ENCODE results near the gene OXER1. TPM values are rescaled to one million over a fixed set of nuclear protein-coding genes. Genes with fewer than 3 reads are reported as not detected.
"Not testable (repeated sequence)": the region's sequence is repeated elsewhere in the genome, so short reads cannot be mapped to it uniquely, and the experiment has no call there.

The OXER1 gene
- total and polyA plus RNA-seq, 5 donors from 2014 or later = 0.09 TPM; not detected in 4

GRCh38 chr2:42741140-42741539 lies 22.8 kb downstream of the OXER1 start:
- Mint-ChIP-seq H3K27me3 (no peaks in the 10 kb centered on the region), H3K4me3 (no peak overlapping the region), H3K4me1 (peaks cover 0 to 4% (median 1%) of the 10 kb centered on the region in 4 donors), H3K27ac (no peak overlapping the region), H3K9me3 (peaks cover 0 to 16% (median 2%) of the 10 kb centered on the region in 7 donors), H3K36me3 (peaks cover 56% of the 10 kb centered on the region)
- no peak for DNase-seq
- no peaks in the 10 kb centered on the region for H3K4me1 ChIP-seq (ENCODE audit: control insufficient read depth, insufficient read depth, low read length, poor library complexity, severe bottlenecking)
- H3K27me3 ChIP-seq (ENCODE audit: control insufficient read depth, insufficient read depth, low read length) = no peaks in the 10 kb centered on the region
- H3K36me3 ChIP-seq (ENCODE audit: control insufficient read depth, insufficient read depth, low read length) = peaks cover 10% of the 10 kb centered on the region
- ATAC-seq (ENCODE audit: low read depth in 2 of 2) = no peak
- peaks cover under 1 to 3% of the 10 kb centered on the region in 2 experiments for H3K9me3 ChIP-seq (ENCODE audit: control insufficient read depth in 2 of 2, low read length in 2 of 2)
- no peak overlapping the region for H3K4me3 ChIP-seq (ENCODE audit: low read depth, low read length)
- H3K27ac ChIP-seq (ENCODE audit: insufficient read depth, low read length, poor library complexity, severe bottlenecking) = no peak overlapping the region

- Mint-ChIP-seq H3K27me3 (no peaks in the 10 kb centered on the region), H3K4me3 (no peak overlapping the region), H3K4me1 (peaks cover 0 to 3% (median 0%) of the 10 kb centered on the region in 4 donors), H3K9me3 (peaks cover 3 to 39% (median 15%) of the 10 kb centered on the region in 7 donors), H3K27ac (no peak overlapping the region), H3K36me3 (peaks cover 82% of the 10 kb centered on the region)
- Histone ChIP-seq H3K4me1 (ENCODE audit: control insufficient read depth, insufficient read depth, low read length, poor library complexity, severe bottlenecking) (no peaks in the 10 kb centered on the region), H3K9me3 (ENCODE audit: control insufficient read depth in 2 of 2, low read length in 2 of 2) (peaks cover 5 to 15% of the 10 kb centered on the region in 2 experiments), H3K27ac (ENCODE audit: insufficient read depth, low read length, poor library complexity, severe bottlenecking) (no peak overlapping the region), H3K36me3 (ENCODE audit: control insufficient read depth, insufficient read depth, low read length) (peaks cover 15% of the 10 kb centered on the region), H3K4me3 (ENCODE audit: low read depth, low read length) (no peak overlapping the region), H3K27me3 (ENCODE audit: control insufficient read depth, insufficient read depth, low read length) (no peaks in the 10 kb centered on the region)
- no peak for DNase-seq
- no peak for ATAC-seq (ENCODE audit: low read depth in 2 of 2)
Observed at GRCh38 chr2:42736598-42737322, 27.2 kb downstream of the OXER1 start.

- Histone ChIP-seq H3K9me3 (ENCODE audit: control insufficient read depth in 2 of 2, low read length in 2 of 2) (peaks cover 11 to 15% of the 10 kb centered on the region in 2 experiments), H3K36me3 (ENCODE audit: control insufficient read depth, insufficient read depth, low read length) (peaks cover 15% of the 10 kb centered on the region), H3K4me1 (ENCODE audit: control insufficient read depth, insufficient read depth, low read length, poor library complexity, severe bottlenecking) (no peaks in the 10 kb centered on the region), H3K27me3 (ENCODE audit: control insufficient read depth, insufficient read depth, low read length) (no peaks in the 10 kb centered on the region), H3K4me3 (ENCODE audit: low read depth, low read length) (no peak overlapping the region), H3K27ac (ENCODE audit: insufficient read depth, low read length, poor library complexity, severe bottlenecking) (no peak overlapping the region)
- Mint-ChIP-seq H3K4me1 (no peaks in the 10 kb centered on the region), H3K36me3 (peaks cover 78% of the 10 kb centered on the region), H3K27me3 (no peaks in the 10 kb centered on the region), H3K27ac (no peak overlapping the region), H3K9me3 (peaks cover 6 to 39% (median 15%) of the 10 kb centered on the region in 7 donors), H3K4me3 (no peak overlapping the region)
- ATAC-seq (ENCODE audit: low read depth in 2 of 2) = no peak
- no peak for DNase-seq
Observed at GRCh38 chr2:42733852-42734251, 30.1 kb downstream of the OXER1 start.

GRCh38 chr2:42731316-42731715 lies 32.6 kb downstream of the OXER1 start:
- not testable (repeated sequence) for H3K4me1 Mint-ChIP-seq; H3K27ac Mint-ChIP-seq; H3K27me3 Mint-ChIP-seq; DNase-seq; H3K27me3 ChIP-seq (ENCODE audit: control insufficient read depth, insufficient read depth, low read length); H3K36me3 ChIP-seq (ENCODE audit: control insufficient read depth, insufficient read depth, low read length); H3K27ac ChIP-seq (ENCODE audit: insufficient read depth, low read length, poor library complexity, severe bottlenecking); H3K4me1 ChIP-seq (ENCODE audit: control insufficient read depth, insufficient read depth, low read length, poor library complexity, severe bottlenecking); H3K4me3 ChIP-seq (ENCODE audit: low read depth, low read length); ATAC-seq (ENCODE audit: low read depth in 2 of 2)
- Mint-ChIP-seq H3K36me3 (peaks cover 71% of the 10 kb centered on the region), H3K4me3 (peak overlapping the region in 1 of 4 donors; percentile 43), H3K9me3 (peaks cover 6 to 33% (median 15%) of the 10 kb centered on the region in 7 donors)
- peaks cover 11 to 15% of the 10 kb centered on the region in 2 experiments for H3K9me3 ChIP-seq (ENCODE audit: control insufficient read depth in 2 of 2, low read length in 2 of 2)

- H3K4me1 ChIP-seq (ENCODE audit: control insufficient read depth, insufficient read depth, low read length, poor library complexity, severe bottlenecking) = no peaks in the 10 kb centered on the region
- Mint-ChIP-seq H3K27me3 (no peaks in the 10 kb centered on the region), H3K9me3 (peaks cover 0 to 7% (median 2%) of the 10 kb centered on the region in 7 donors), H3K36me3 (peaks cover 56% of the 10 kb centered on the region), H3K4me1 (peaks cover 0 to 17% (median 4%) of the 10 kb centered on the region in 4 donors), H3K27ac (no peak overlapping the region), H3K4me3 (no peak overlapping the region)
- DNase-seq = no peak
- no peak for ATAC-seq (ENCODE audit: low read depth in 2 of 2)
- no peak overlapping the region for H3K4me3 ChIP-seq (ENCODE audit: low read depth, low read length)
- H3K27ac ChIP-seq (ENCODE audit: insufficient read depth, low read length, poor library complexity, severe bottlenecking) = no peak overlapping the region
- no peaks in the 10 kb centered on the region for H3K27me3 ChIP-seq (ENCODE audit: control insufficient read depth, insufficient read depth, low read length)
- H3K36me3 ChIP-seq (ENCODE audit: control insufficient read depth, insufficient read depth, low read length) = peaks cover 4% of the 10 kb centered on the region
- peaks cover 0 to 5% of the 10 kb centered on the region in 2 experiments for H3K9me3 ChIP-seq (ENCODE audit: control insufficient read depth in 2 of 2, low read length in 2 of 2)
Observed at GRCh38 chr2:42726680-42727079, 37.3 kb downstream of the OXER1 start.

GRCh38 chr2:42725657-42726056 lies 38.3 kb downstream of the OXER1 start:
- no peak overlapping the region for H3K4me3 ChIP-seq (ENCODE audit: low read depth, low read length)
- no peak overlapping the region for H3K27ac ChIP-seq (ENCODE audit: insufficient read depth, low read length, poor library complexity, severe bottlenecking)
- Mint-ChIP-seq H3K27me3 (no peaks in the 10 kb centered on the region), H3K36me3 (peaks cover 47% of the 10 kb centered on the region), H3K27ac (no peak overlapping the region), H3K4me3 (no peak overlapping the region), H3K9me3 (peaks cover 0 to 7% (median 2%) of the 10 kb centered on the region in 7 donors), H3K4me1 (peaks cover 0 to 17% (median 4%) of the 10 kb centered on the region in 4 donors)
- ATAC-seq (ENCODE audit: low read depth in 2 of 2) (no peak), DNase-seq (no peak)
- H3K27me3 ChIP-seq (ENCODE audit: control insufficient read depth, insufficient read depth, low read length) = no peaks in the 10 kb centered on the region
- peaks cover 4% of the 10 kb centered on the region for H3K36me3 ChIP-seq (ENCODE audit: control insufficient read depth, insufficient read depth, low read length)
- no peaks in the 10 kb centered on the region for H3K4me1 ChIP-seq (ENCODE audit: control insufficient read depth, insufficient read depth, low read length, poor library complexity, severe bottlenecking)
- peaks cover 0 to 5% of the 10 kb centered on the region in 2 experiments for H3K9me3 ChIP-seq (ENCODE audit: control insufficient read depth in 2 of 2, low read length in 2 of 2)

GRCh38 chr2:42724886-42725285 lies 39.0 kb downstream of the OXER1 start:
- H3K27me3 Mint-ChIP-seq = no peaks in the 10 kb centered on the region
- H3K4me1 Mint-ChIP-seq = peaks cover 0 to 17% (median 4%) of the 10 kb centered on the region in 4 donors
- DNase-seq (no peak), ATAC-seq (ENCODE audit: low read depth in 2 of 2) (no peak)
- H3K36me3 Mint-ChIP-seq = peaks cover 46% of the 10 kb centered on the region
- no peak overlapping the region for H3K27ac Mint-ChIP-seq
- Histone ChIP-seq H3K36me3 (ENCODE audit: control insufficient read depth, insufficient read depth, low read length) (peaks cover 4% of the 10 kb centered on the region), H3K27ac (ENCODE audit: insufficient read depth, low read length, poor library complexity, severe bottlenecking) (no peak overlapping the region), H3K4me1 (ENCODE audit: control insufficient read depth, insufficient read depth, low read length, poor library complexity, severe bottlenecking) (no peaks in the 10 kb centered on the region), H3K4me3 (ENCODE audit: low read depth, low read length) (no peak overlapping the region), H3K9me3 (ENCODE audit: control insufficient read depth in 2 of 2, low read length in 2 of 2) (peaks cover 0 to 5% of the 10 kb centered on the region in 2 experiments), H3K27me3 (ENCODE audit: control insufficient read depth, insufficient read depth, low read length) (no peaks in the 10 kb centered on the region)
- no peak overlapping the region for H3K4me3 Mint-ChIP-seq
- peaks cover 0 to 5% (median 0%) of the 10 kb centered on the region in 7 donors for H3K9me3 Mint-ChIP-seq

GRCh38 chr2:42723465-42723864 lies 40.5 kb downstream of the OXER1 start:
- H3K27ac ChIP-seq (ENCODE audit: insufficient read depth, low read length, poor library complexity, severe bottlenecking) = no peak overlapping the region
- ATAC-seq (ENCODE audit: low read depth in 2 of 2) (no peak), DNase-seq (no peak)
- Mint-ChIP-seq H3K27ac (peak overlapping the region in 1 of 3 donors; percentile 23), H3K9me3 (no peaks in the 10 kb centered on the region), H3K36me3 (peaks cover 35% of the 10 kb centered on the region), H3K4me1 (peaks cover 0 to 17% (median 4%) of the 10 kb centered on the region in 4 donors), H3K27me3 (no peaks in the 10 kb centered on the region), H3K4me3 (no peak overlapping the region)
- H3K4me3 ChIP-seq (ENCODE audit: low read depth, low read length) = no peak overlapping the region
- no peaks in the 10 kb centered on the region for H3K27me3 ChIP-seq (ENCODE audit: control insufficient read depth, insufficient read depth, low read length)
- no peaks in the 10 kb centered on the region for H3K9me3 ChIP-seq (ENCODE audit: control insufficient read depth in 2 of 2, low read length in 2 of 2)
- H3K36me3 ChIP-seq (ENCODE audit: control insufficient read depth, insufficient read depth, low read length) = peaks cover 4% of the 10 kb centered on the region
- H3K4me1 ChIP-seq (ENCODE audit: control insufficient read depth, insufficient read depth, low read length, poor library complexity, severe bottlenecking) = no peaks in the 10 kb centered on the region
